HEK293 (cell line): ENCODE data around the gene NFKBIZ.

ENCODE experiments used
- CTCF ChIA-PET: fragments of 350-600 bp; formaldehyde crosslinking; extraction: SDS; loops from one replicate; lab custom pipeline; 2021; ENCODE audit warnings: antibody characterized with exemption; lab: Yijun Ruan, JAX
- POLR2A ChIA-PET: fragments of 300-600 bp; formaldehyde crosslinking; extraction: SDS; loops from one replicate; lab custom pipeline; 2020; ENCODE audit warnings: antibody characterized with exemption, inconsistent platforms; lab: Yijun Ruan, JAX
- H3K27ac ChIP-seq: fragments of 200-500 bp; sonication (Bioruptor generic); 2 replicates; pipeline ENCODE4 v1.5.1; 2014; ENCODE audit warnings: low read depth, low read length, control low read depth, inconsistent platforms; ENCODE audit errors: extremely low read depth
- H3K36me3 ChIP-seq, 2 experiments: fragments of 200-500 bp in 1 of 2; sonication (Bioruptor generic) in 1 of 2; 1 replicate in 1 of 2; 2 replicates in 1 of 2; pipeline ENCODE4 v1.5.1; 2014 to 2017; ENCODE audit warnings: inconsistent platforms in 2 of 2, low read length in 2 of 2; ENCODE audit not compliant: control insufficient read depth in 2 of 2, insufficient read depth in 1 of 2
- H3K4me1 ChIP-seq: fragments of 200-500 bp; sonication (Bioruptor generic); 2 replicates; pipeline ENCODE4 v1.5.1; 2014; ENCODE audit warnings: mild to moderate bottlenecking, low read length, inconsistent platforms; ENCODE audit not compliant: control insufficient read depth, insufficient read depth
- H3K4me3 ChIP-seq: 2 replicates; pipeline ENCODE4 v1.5.1; 2011; ENCODE audit warnings: low read depth, mild to moderate bottlenecking, control low read depth, low read length, moderate library complexity
- H3K9me3 ChIP-seq: fragments of 200-500 bp; sonication (Bioruptor generic); 2 replicates; pipeline ENCODE4 v1.5.1; 2014; ENCODE audit warnings: low read depth, low read length, inconsistent platforms; ENCODE audit not compliant: control insufficient read depth, insufficient read depth
- PRDM2 ChIP-seq: fragments of 450-650 bp; formaldehyde crosslinking; IDR thresholded peaks from 2 replicates; pipeline ENCODE4 v1.5.1; 2016; ENCODE audit warnings: missing biosample characterization, missing genetic modification characterization, borderline replicate concordance
- YY1 ChIP-seq: fragments of 450-650 bp; formaldehyde crosslinking; IDR thresholded peaks from 2 replicates; pipeline ENCODE4 v1.5.1; 2018; ENCODE audit warnings: missing biosample characterization, missing genetic modification characterization
- ZBTB48 ChIP-seq: fragments of 450-650 bp; formaldehyde crosslinking; IDR thresholded peaks from 2 replicates; pipeline ENCODE4 v1.5.1; 2016; ENCODE audit warnings: missing biosample characterization, missing genetic modification characterization
- ZNF112 ChIP-seq: fragments of 450-650 bp; formaldehyde crosslinking; IDR thresholded peaks from 2 replicates; pipeline ENCODE4 v1.5.0; 2017; ENCODE audit warnings: missing biosample characterization, missing genetic modification characterization
- ZNF280C ChIP-seq: fragments of 450-650 bp; formaldehyde crosslinking; IDR thresholded peaks from 2 replicates; pipeline ENCODE4 v1.5.1; 2016; ENCODE audit warnings: missing biosample characterization, missing genetic modification characterization
- ZNF354C ChIP-seq: fragments of 450-650 bp; formaldehyde crosslinking; IDR thresholded peaks from 2 replicates; pipeline ENCODE4 v1.5.1; 2016; ENCODE audit warnings: missing biosample characterization, missing genetic modification characterization, low read depth, borderline replicate concordance
- ZNF404 ChIP-seq: fragments of 450-650 bp; formaldehyde crosslinking; IDR thresholded peaks from 2 replicates; pipeline ENCODE4 v1.5.1; 2017; ENCODE audit warnings: missing biosample characterization, missing genetic modification characterization
- ZNF514 ChIP-seq: fragments of 450-650 bp; formaldehyde crosslinking; IDR thresholded peaks from 2 replicates; pipeline ENCODE4 v1.5.1; 2016; ENCODE audit warnings: missing biosample characterization, missing genetic modification characterization
- ZNF521 ChIP-seq: fragments of 450-650 bp; formaldehyde crosslinking; IDR thresholded peaks from 2 replicates; pipeline ENCODE4 v1.5.1; 2017; ENCODE audit warnings: missing biosample characterization, mild to moderate bottlenecking, missing genetic modification characterization
- ZNF704 ChIP-seq: fragments of 450-650 bp; formaldehyde crosslinking; IDR thresholded peaks from 2 replicates; pipeline ENCODE4 v1.5.1; 2016; ENCODE audit warnings: missing biosample characterization, missing genetic modification characterization
- ZNF777 ChIP-seq: fragments of 450-650 bp; formaldehyde crosslinking; IDR thresholded peaks from 2 replicates; pipeline ENCODE4 v1.5.1; 2017; ENCODE audit warnings: missing biosample characterization, missing genetic modification characterization, borderline replicate concordance

NFKBIZ gene

GRCh38 chr3:101823525-101823924 is 25.8 kb upstream of the NFKBIZ start (continued):
- no peak for TF ChIP-seq ZNF354C
- no peak for TF ChIP-seq ZBTB48

- CTCF ChIA-PET = interaction anchor here (0.9 to 2.7 kb wide), 4 partner anchors 11 to 404 kb away, joined by 4 to 8 read pairs (median 4); no protein-coding TSS in a partner anchor
- Histone ChIP-seq H3K9me3 (no peaks in the 10 kb centered on the region), H3K36me3 (peaks cover 0 to 15% of the 10 kb centered on the region in 2 experiments; a peak in 2 of 3 replicates), H3K4me1 (no peaks in the 10 kb centered on the region), H3K4me3 (no peak overlapping the region), H3K27ac (no peak overlapping the region)
- no peak for TF ChIP-seq ZNF704 (tag by site-specific recombination)
- TF ChIP-seq PRDM2 (tag by site-specific recombination) = no peak
- no peak for TF ChIP-seq ZNF514 (tag by site-specific recombination)
- TF ChIP-seq ZNF404 (tag by site-specific recombination) = no peak
- POLR2A ChIA-PET = interaction anchor here (0.9 to 1.1 kb wide), 2 partner anchors 17 to 25 kb away, joined by 3 read pairs; partner anchors contain the start of gene NFKBIZ
Observed at GRCh38 chr3:101824702-101825101, 24.6 kb upstream of the NFKBIZ start.

- H3K36me3 ChIP-seq = peaks cover 0 to 11% of the 10 kb centered on the region in 2 experiments; a peak in 2 of 3 replicates
- TF ChIP-seq ZNF280C (no peak), ZNF777 (tag by site-specific recombination) (no peak), YY1 (tag by site-specific recombination) (no peak), ZNF521 (tag by site-specific recombination) (no peak), ZNF112 (tag by site-specific recombination) (no peak)
- no peak overlapping the region for H3K4me3 ChIP-seq
- ChIA-PET POLR2A (no interaction called here), CTCF (interaction anchor here (1.0 kb wide), 1 partner anchor 15 kb away, joined by 3 read pairs; no protein-coding TSS in a partner anchor)
- H3K4me1 ChIP-seq = no peaks in the 10 kb centered on the region
- no peak overlapping the region for H3K27ac ChIP-seq
- no peaks in the 10 kb centered on the region for H3K9me3 ChIP-seq
Observed at GRCh38 chr3:101825904-101826445, 23.3 kb upstream of the NFKBIZ start.
